Liver (tissue), 9 donors: ENCODE measurements around the gene GUCY2D. TPM values are rescaled to one million over a fixed set of nuclear protein-coding genes. Genes with fewer than 3 reads are reported as not detected.

Experiments
- DNase-seq: peaks from one replicate; pipeline ENCODE4 v3.0.0-alpha.2; 2017; ENCODE audit warnings: low spot score
- H3K27ac ChIP-seq, 2 donors: one replicate each; pipeline ENCODE4 v1.7.0; 2013; ENCODE audit warnings: inconsistent platforms in 2 of 2, low read length in 2 of 2, control low read depth in 1 of 2, low read depth in 1 of 2, mild to moderate bottlenecking in 1 of 2
- H3K27me3 ChIP-seq, 4 donors: one replicate each; pipeline versions ENCODE4 v1.6.1 to v1.7.0; 2013; ENCODE audit warnings: low read length in 3 of 4, inconsistent platforms in 1 of 4, mild to moderate bottlenecking in 1 of 4, moderate library complexity in 1 of 4; ENCODE audit not compliant: control insufficient read depth in 4 of 4, insufficient read depth in 4 of 4
- H3K36me3 ChIP-seq, 4 donors: one replicate each; pipeline versions ENCODE4 v1.6.1 to v1.7.0; 2013; ENCODE audit warnings: low read length in 3 of 4, mild to moderate bottlenecking in 3 of 4, low read depth in 1 of 4, moderate library complexity in 1 of 4; ENCODE audit not compliant: control insufficient read depth in 4 of 4, insufficient read depth in 3 of 4
- H3K4me1 ChIP-seq, 4 donors: one replicate each; pipeline versions ENCODE4 v1.6.1 to v1.7.0; 2013; ENCODE audit warnings: low read length in 3 of 4, mild to moderate bottlenecking in 3 of 4, moderate library complexity in 1 of 4; ENCODE audit not compliant: control insufficient read depth in 4 of 4, insufficient read depth in 4 of 4
- H3K4me3 ChIP-seq, 3 donors: one replicate each; pipeline versions ENCODE4 v1.6.1 to v1.7.0; 2013; ENCODE audit warnings: low read length in 3 of 3, control low read depth in 1 of 3, low read depth in 1 of 3, mild to moderate bottlenecking in 1 of 3
- H3K9ac ChIP-seq, 2 donors: one replicate each; pipeline ENCODE4 v1.7.0; 2013; ENCODE audit warnings: low read length in 2 of 2, mild to moderate bottlenecking in 2 of 2, moderate library complexity in 2 of 2, control low read depth in 1 of 2, low read depth in 1 of 2
- H3K9me3 ChIP-seq, 4 donors: one replicate each; pipeline versions ENCODE4 v1.6.1 to v1.7.0; 2013; ENCODE audit warnings: low read length in 3 of 4; ENCODE audit not compliant: control insufficient read depth in 4 of 4
- CTCF ChIP-seq: fragments of 150-350 bp; IDR thresholded peaks from 2 replicates; pipeline ENCODE4 v1.5.1; 2017; ENCODE audit warnings: improper control_type of control experiment, low read depth, low read length; ENCODE audit not compliant: missing input control
- FOXA1 ChIP-seq: IDR thresholded peaks from 2 replicates; pipeline ENCODE4 v1.6.1; 2016; ENCODE audit warnings: antibody characterized with exemption
- FOXA2 ChIP-seq: IDR thresholded peaks from 2 replicates; pipeline ENCODE4 v1.6.1; 2016; ENCODE audit warnings: antibody characterized with exemption
- GABPA ChIP-seq, 2 donors: IDR thresholded peaks in 1 of 2; conservative IDR thresholded peaks in 1 of 2; 2 replicates each; pipeline ENCODE4 v1.6.1; 2016; ENCODE audit warnings: antibody characterized with exemption in 2 of 2, mild to moderate bottlenecking in 1 of 2, moderate library complexity in 1 of 2
- HNF4A ChIP-seq, 2 donors: conservative IDR thresholded peaks; 2 replicates each; pipeline ENCODE4 v1.6.1; 2016; ENCODE audit warnings: antibody characterized with exemption in 2 of 2, mild to moderate bottlenecking in 2 of 2
- NR2F2 ChIP-seq: IDR thresholded peaks from 2 replicates; pipeline ENCODE4 v1.6.1; 2016; ENCODE audit warnings: antibody characterized with exemption
- RAD21 ChIP-seq, 2 donors: IDR thresholded peaks; 2 replicates each; pipeline ENCODE4 v1.6.1; 2016; ENCODE audit warnings: antibody characterized with exemption in 2 of 2, mild to moderate bottlenecking in 2 of 2
- REST ChIP-seq: IDR thresholded peaks from 2 replicates; pipeline ENCODE4 v1.6.1; 2016; ENCODE audit warnings: antibody characterized with exemption, mild to moderate bottlenecking
- RXRA ChIP-seq, 2 donors: IDR thresholded peaks; 2 replicates each; pipeline ENCODE4 v1.6.1; 2017 to 2018; ENCODE audit warnings: antibody characterized with exemption in 2 of 2, mild to moderate bottlenecking in 1 of 2
- SP1 ChIP-seq: IDR thresholded peaks from 2 replicates; pipeline ENCODE4 v1.6.1; 2018; ENCODE audit warnings: antibody characterized with exemption, mild to moderate bottlenecking
- TAF1 ChIP-seq: conservative IDR thresholded peaks from 2 replicates; pipeline ENCODE4 v1.6.1; 2016; ENCODE audit warnings: antibody characterized with exemption, mild to moderate bottlenecking
- YY1 ChIP-seq: IDR thresholded peaks from 2 replicates; pipeline ENCODE4 v1.6.1; 2016; ENCODE audit warnings: antibody characterized with exemption, mild to moderate bottlenecking
- ZBTB33 ChIP-seq: IDR thresholded peaks from 2 replicates; pipeline ENCODE4 v1.6.1; 2016; ENCODE audit warnings: antibody characterized with exemption
- WGBS: extraction: QIAGEN DNeasy Blood & Tissue Kit; methylation state at CpG from one replicate; pipeline ENCODE4 v1.1.7; 2013; 5-methylcytosine and 5-hydroxymethylcytosine counted together
- polyA plus RNA-seq, 2 donors: library from polyadenylated mRNA; stranded (reverse) in 1 of 2; unstranded in 1 of 2; fragments of 200-250 nt in 1 of 2; fragments of >200 nt in 1 of 2; fragmentation: Nextera tagmentation in 1 of 2; extraction: Ambion mirVana in 1 of 2; gene quantifications; one replicate each; pipeline versions ENCODE4 v1.2.1 to v1.2.3, GENCODE V29; 2013 to 2015
- total RNA-seq, 2 donors: library from RNA; depleted of rRNA; stranded (reverse); fragments of >200 nt; gene quantifications; one replicate each; pipeline ENCODE4 v1.2.3, GENCODE V29; 2014
- TF ChIP-seq, protein P1 (sequence below): IDR thresholded peaks from 2 replicates; pipeline ENCODE4 v1.6.1; 2016; ENCODE audit warnings: antibody characterized with exemption
- donor health status: healthy.
- donor health status: healthy.
- donor health status: healthy.
- donor health status: healthy.
- donor health status: healthy.

Gene GUCY2D
- total and polyA plus RNA-seq, 4 donors: 0.09 to 0.14 TPM; not detected in 2

DNA sequence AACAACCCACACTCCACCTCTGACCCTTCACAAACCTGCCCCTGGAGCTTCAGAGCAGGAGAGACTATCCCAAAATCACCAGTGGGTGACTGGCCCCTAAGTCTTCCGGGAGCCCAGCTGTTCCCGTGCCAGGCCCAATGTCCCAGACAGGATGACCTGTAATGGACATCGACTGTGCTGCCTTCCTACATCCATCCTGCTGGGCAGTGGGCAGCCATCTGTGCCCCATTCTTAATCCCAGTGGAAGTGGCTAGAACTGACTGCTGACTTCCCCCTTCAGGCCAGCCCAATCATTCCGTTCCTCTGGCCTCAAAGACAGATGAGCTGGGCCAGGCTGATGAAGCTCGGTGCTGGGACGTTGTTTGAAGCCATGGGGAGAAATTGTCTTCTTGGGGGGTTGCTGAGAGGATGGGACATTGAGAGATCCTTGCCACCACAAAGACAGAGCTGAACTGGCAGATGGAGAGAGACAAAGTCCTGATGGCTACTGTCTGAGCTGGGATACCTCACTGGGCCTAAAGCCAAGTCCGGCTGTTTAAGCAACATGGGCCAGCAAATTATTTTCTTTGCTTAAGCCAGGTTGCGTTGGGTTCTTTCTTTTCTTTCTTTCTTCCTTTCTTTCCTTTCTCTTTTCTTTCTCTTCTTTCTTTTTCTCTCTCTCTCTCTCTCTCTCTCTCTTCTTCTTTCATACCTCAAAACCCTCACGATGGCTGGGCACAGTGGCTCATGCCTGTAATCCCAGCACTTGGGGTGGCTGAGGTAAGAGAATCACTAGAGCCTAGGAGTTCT, 18.6 kb downstream of the GUCY2D start:
- WGBS: 79% methylated on average over 9 of the region's 9 CpGs
- Histone ChIP-seq H3K9ac (no peak overlapping the region), H3K36me3 (no peaks in the 10 kb centered on the region), H3K4me1 (peaks cover 6 to 42% (median 26%) of the 10 kb centered on the region in 4 donors), H3K27ac (no peak overlapping the region), H3K4me3 (no peak overlapping the region), H3K27me3 (no peaks in the 10 kb centered on the region), H3K9me3 (no peaks in the 10 kb centered on the region)
- TF ChIP-seq CTCF (no peak), NR2F2 (no peak), HNF4A (conservative IDR thresholded peaks at IDR 0.05) (peak; percentile 22 to 26), RXRA (IDR thresholded peaks at IDR 0.05) (no peak), YY1 (no peak), FOXA2 (no peak), REST (no peak)
- TF ChIP-seq, protein P1, sequence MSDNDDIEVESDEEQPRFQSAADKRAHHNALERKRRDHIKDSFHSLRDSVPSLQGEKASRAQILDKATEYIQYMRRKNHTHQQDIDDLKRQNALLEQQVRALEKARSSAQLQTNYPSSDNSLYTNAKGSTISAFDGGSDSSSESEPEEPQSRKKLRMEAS: no peak
- no peak for DNase-seq

DNA sequence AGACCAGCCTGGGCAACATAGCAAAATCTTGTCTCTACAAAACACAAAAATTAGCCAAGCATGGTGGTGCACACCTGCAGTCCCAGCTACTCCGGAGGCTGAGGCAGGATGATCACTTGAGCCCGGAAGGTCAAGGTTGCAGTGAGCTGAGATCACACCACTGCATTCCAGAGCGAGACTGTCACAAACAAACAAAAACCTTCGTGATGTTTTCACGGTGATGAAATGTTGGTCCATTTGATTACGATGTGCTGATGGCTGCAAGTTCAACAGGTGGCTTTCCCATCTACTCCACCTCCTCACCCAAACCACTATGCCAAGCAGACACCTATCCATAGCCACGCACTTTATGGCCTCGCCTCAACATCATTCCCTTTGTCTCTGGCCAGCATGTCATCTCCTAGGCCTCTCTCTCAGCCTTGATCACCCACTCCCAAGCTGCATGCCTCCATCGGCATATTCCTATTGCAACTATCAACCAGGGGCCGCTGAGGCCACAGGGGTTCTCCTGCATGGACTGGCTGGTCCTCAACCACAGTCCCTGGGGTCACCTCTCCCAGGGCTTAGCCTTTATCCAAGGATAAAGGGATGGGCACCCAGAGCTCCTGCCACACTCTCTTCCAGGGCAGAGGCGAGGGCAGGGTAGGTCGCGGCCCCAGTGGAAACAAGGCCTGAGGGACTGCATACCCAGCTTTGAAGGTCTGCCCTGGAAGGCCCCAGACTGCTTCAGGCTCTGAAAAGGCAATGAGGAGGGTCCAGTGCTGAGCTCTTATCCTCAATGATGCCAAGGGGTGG, 19.3 kb downstream of the GUCY2D start:
- no peak overlapping the region for H3K27ac ChIP-seq
- no peak overlapping the region for H3K4me3 ChIP-seq
- H3K27me3 ChIP-seq: no peaks in the 10 kb centered on the region
- H3K4me1 ChIP-seq: peaks cover 3 to 34% (median 21%) of the 10 kb centered on the region in 4 donors
- H3K9ac ChIP-seq: no peak overlapping the region
- no peaks in the 10 kb centered on the region for H3K9me3 ChIP-seq
- DNase-seq: no peak
- WGBS: 74% methylated on average over 13 of the region's 13 CpGs
- no peaks in the 10 kb centered on the region for H3K36me3 ChIP-seq
- TF ChIP-seq REST (no peak), GABPA (IDR thresholded peaks at IDR 0.05 in 1 of 2, conservative IDR thresholded peaks at IDR 0.05 in 1 of 2) (no peak), ZBTB33 (no peak), FOXA2 (no peak), CTCF (no peak), TAF1 (no peak), SP1 (no peak), RAD21 (IDR thresholded peaks at IDR 0.05) (no peak), RXRA (IDR thresholded peaks at IDR 0.05) (no peak), NR2F2 (no peak), HNF4A (conservative IDR thresholded peaks at IDR 0.05) (no peak), FOXA1 (no peak), YY1 (no peak)
- TF ChIP-seq, protein P1: no peak
